IMR-90 (cell line): Measurements from ENCODE around the gene PNKP. TPM values are rescaled to one million over a fixed set of nuclear protein-coding genes. Genes with fewer than 3 reads are reported as not detected.

ENCODE experiments used
- ATAC-seq: fragments of 200-7000 bp; cut with Tn5 transposase; 2 replicates; pipeline ENCODE4 v1.9.1; 2020; ENCODE audit warnings: low read depth, mild to moderate bottlenecking, moderate library complexity
- BruUV-seq: library from RNA; stranded (reverse); fragments of 400-500 nt; replicated peaks from 2 replicates; lab custom pipeline; 2021; lab: Mats Ljungman, UMichigan
- CTCF ChIA-PET: fragments of 300-600 bp; formaldehyde crosslinking; extraction: SDS; loops from one replicate; lab custom pipeline; 2021; ENCODE audit warnings: antibody characterized with exemption; lab: Yijun Ruan, JAX
- POLR2A ChIA-PET: fragments of 300-600 bp; sonication (Branson Sonifier 250); formaldehyde crosslinking; loops from one replicate; lab custom pipeline; 2022; ENCODE audit warnings: antibody characterized with exemption; ENCODE audit not compliant: unreplicated experiment; lab: Charles Lee
- DNase-seq: peaks from one replicate; pipeline ENCODE4 v3.0.0; 2013
- H2AFZ ChIP-seq: replicated peaks from 2 replicates; pipeline ENCODE3; 2013; ENCODE audit warnings: low read length, mild to moderate bottlenecking; ENCODE audit not compliant: poor library complexity
- H2AK5ac ChIP-seq: 2 replicates; pipeline ENCODE4 v1.6.1; 2013; ENCODE audit warnings: low read depth, low read length, inconsistent platforms
- H2AK9ac ChIP-seq: replicated peaks from 2 replicates; pipeline ENCODE3; 2013; ENCODE audit warnings: mild to moderate bottlenecking, low read depth, low read length, moderate library complexity; ENCODE audit not compliant: poor library complexity
- H2BK120ac ChIP-seq: 2 replicates; pipeline ENCODE4 v1.6.1; 2013; ENCODE audit warnings: low read depth, low read length, inconsistent platforms
- H2BK15ac ChIP-seq: 3 replicates; pipeline ENCODE4 v1.6.1; 2013; ENCODE audit warnings: low read depth, low read length, inconsistent platforms
- H2BK20ac ChIP-seq: 2 replicates; pipeline ENCODE4 v1.6.1; 2013; ENCODE audit warnings: low read depth, mild to moderate bottlenecking, inconsistent platforms, low read length, moderate library complexity
- H2BK5ac ChIP-seq: 2 replicates; pipeline ENCODE4 v1.6.1; 2013; ENCODE audit warnings: mild to moderate bottlenecking, low read depth, low read length, inconsistent platforms; ENCODE audit not compliant: poor library complexity, severe bottlenecking
- H3K14ac ChIP-seq: replicated peaks from 2 replicates; pipeline ENCODE4 v1.6.1; 2013; ENCODE audit warnings: low read depth, low read length, inconsistent platforms
- H3K18ac ChIP-seq: 2 replicates; pipeline ENCODE4 v1.6.1; 2013; ENCODE audit warnings: low read depth, low read length, control low read depth
- H3K23ac ChIP-seq: 2 replicates; pipeline ENCODE4 v1.6.1; 2013; ENCODE audit warnings: low read depth, low read length, inconsistent platforms
- H3K27ac ChIP-seq: 2 replicates; pipeline ENCODE4 v1.5.1; 2013; ENCODE audit warnings: mild to moderate bottlenecking, control low read depth, low read length; ENCODE audit not compliant: insufficient read depth
- H3K27me3 ChIP-seq: 2 replicates; pipeline ENCODE4 v1.6.1; 2013; ENCODE audit warnings: low read length; ENCODE audit not compliant: control insufficient read depth, insufficient read depth
- H3K36me3 ChIP-seq: 2 replicates; pipeline ENCODE4 v1.6.1; 2013; ENCODE audit warnings: low read length, mixed read lengths; ENCODE audit not compliant: control insufficient read depth, insufficient read depth
- H3K4ac ChIP-seq: 2 replicates; pipeline ENCODE4 v1.6.1; 2013; ENCODE audit warnings: low read depth, low read length, inconsistent platforms
- H3K4me1 ChIP-seq: 2 replicates; pipeline ENCODE4 v1.6.1; 2013; ENCODE audit warnings: low read length, mixed read lengths; ENCODE audit not compliant: control insufficient read depth, insufficient read depth
- H3K4me2 ChIP-seq: 2 replicates; pipeline ENCODE4 v1.6.1; 2013; ENCODE audit warnings: low read depth, mild to moderate bottlenecking, control low read depth, low read length, moderate library complexity
- H3K4me3 ChIP-seq: 2 replicates; pipeline ENCODE4 v1.5.1; 2013; ENCODE audit warnings: low read depth, mild to moderate bottlenecking, control low read depth, low read length, moderate library complexity; ENCODE audit not compliant: insufficient read depth
- H3K56ac ChIP-seq: 2 replicates; pipeline ENCODE4 v1.6.1; 2013; ENCODE audit warnings: low read length, inconsistent platforms; ENCODE audit not compliant: insufficient read depth; ENCODE audit errors: extremely low read depth
- H3K79me1 ChIP-seq, 2 experiments: 2 replicates each; pipeline ENCODE4 v1.6.1; 2013; ENCODE audit warnings: low read length in 2 of 2, inconsistent platforms in 1 of 2, low read depth in 1 of 2
- H3K9ac ChIP-seq: 2 replicates; pipeline ENCODE4 v1.6.1; 2013; ENCODE audit warnings: low read depth, low read length, control low read depth
- H3K9me1 ChIP-seq: 2 replicates; pipeline ENCODE4 v1.6.1; 2013; ENCODE audit warnings: low read length, inconsistent platforms; ENCODE audit not compliant: insufficient read depth
- H3K9me3 ChIP-seq: 2 replicates; pipeline ENCODE4 v1.6.1; 2013; ENCODE audit warnings: low read length; ENCODE audit not compliant: control insufficient read depth, insufficient read depth
- H4K20me1 ChIP-seq: 2 replicates; pipeline ENCODE4 v1.6.1; 2013; ENCODE audit warnings: low read length, inconsistent platforms; ENCODE audit not compliant: insufficient read depth
- H4K5ac ChIP-seq: 2 replicates; pipeline ENCODE4 v1.6.1; 2013; ENCODE audit warnings: mild to moderate bottlenecking, low read depth, low read length, control low read depth
- H4K8ac ChIP-seq, 2 experiments: 2 replicates each; pipeline ENCODE4 v1.6.1; 2013; ENCODE audit warnings: low read depth in 2 of 2, low read length in 2 of 2, control low read depth in 1 of 2, inconsistent platforms in 1 of 2
- H4K91ac ChIP-seq: 2 replicates; pipeline ENCODE4 v1.6.1; 2013; ENCODE audit warnings: low read depth, low read length, inconsistent platforms; ENCODE audit not compliant: insufficient read depth
- BHLHE40 ChIP-seq: fragments of 150-350 bp; IDR thresholded peaks from 2 replicates; pipeline ENCODE4 v1.6.1; 2016; ENCODE audit warnings: mild to moderate bottlenecking, low read depth, low read length
- CEBPB ChIP-seq: IDR thresholded peaks from 2 replicates; pipeline ENCODE4 v1.6.1; 2012; ENCODE audit warnings: low read depth, low read length, improper control_type of control experiment
- CHD1 ChIP-seq: IDR thresholded peaks from 2 replicates; pipeline ENCODE4 v1.6.1; 2012; ENCODE audit warnings: low read depth, low read length, improper control_type of control experiment
- ELK1 ChIP-seq: fragments of 150-350 bp; IDR thresholded peaks from 2 replicates; pipeline ENCODE4 v1.6.1; 2016; ENCODE audit warnings: low read depth, mild to moderate bottlenecking, low read length, moderate library complexity, borderline replicate concordance
- MAFK ChIP-seq: IDR thresholded peaks from 2 replicates; pipeline ENCODE4 v1.6.1; 2012; ENCODE audit warnings: low read depth, low read length, improper control_type of control experiment
- MAZ ChIP-seq: IDR thresholded peaks from 2 replicates; pipeline ENCODE4 v1.6.1; 2012; ENCODE audit warnings: low read depth, mild to moderate bottlenecking, low read length, improper control_type of control experiment, moderate library complexity, borderline replicate concordance
- NFE2L2 ChIP-seq: fragments of 150-350 bp; IDR thresholded peaks from 2 replicates; pipeline ENCODE4 v1.6.1; 2016; ENCODE audit warnings: low read depth, mild to moderate bottlenecking, low read length
- POLR2A ChIP-seq: IDR thresholded peaks from 2 replicates; pipeline ENCODE4 v1.6.1; 2012; ENCODE audit warnings: mild to moderate bottlenecking, low read depth, low read length
- RAD21 ChIP-seq: IDR thresholded peaks from 2 replicates; pipeline ENCODE4 v1.6.1; 2012; ENCODE audit warnings: low read length, improper control_type of control experiment
- SMC3 ChIP-seq: fragments of 150-350 bp; IDR thresholded peaks from 2 replicates; pipeline ENCODE4 v1.6.1; 2016; ENCODE audit warnings: low read depth, mild to moderate bottlenecking, antibody characterized with exemption, low read length, moderate library complexity
- WGBS, 2 experiments: methylation state at CpG; one replicate each; pipeline versions ENCODE4 v1.1.5 to v1.1.7; 2013; ENCODE audit warnings: missing lambda C conversion rate in 2 of 2; ENCODE audit not compliant: insufficient read length in 1 of 2; ENCODE audit errors: extremely low coverage in 2 of 2; 5-methylcytosine and 5-hydroxymethylcytosine counted together
- dilution Hi-C: fragments of 300-500 bp; cut with HindIII; formaldehyde crosslinking; loops from one replicate; pipeline ENCODE4 v1.14.3; 2018; ENCODE audit warnings: low sequenced_read_pairs; ENCODE audit not compliant: unreplicated experiment
- in situ Hi-C: fragments of 300-500 bp; cut with MboI; formaldehyde crosslinking; loops from 3 replicates; pipeline ENCODE4 v1.14.3; 2019; ENCODE audit warnings: low sequenced_read_pairs, inconsistent platforms, mixed read lengths
- intact Hi-C: fragments of 100-400 bp; cut with micrococcal nuclease; formaldehyde crosslinking; loops from 2 replicates; pipeline ENCODE4 v1.10.0; 2022
- polyA plus RNA-seq, 3 experiments: library from polyadenylated mRNA; depleted of rRNA; stranded (reverse); fragments of >200 nt; gene quantifications; 2 replicates each; pipeline ENCODE4 v1.2.3, GENCODE V29; 2012; ENCODE audit warnings: low replicate concordance in 1 of 3
- total RNA-seq: library from RNA; depleted of rRNA; stranded (reverse); fragments of >200 nt; gene quantifications from 2 replicates; pipeline ENCODE4 v1.2.3, GENCODE V29; 2012

The PNKP gene
- total and polyA plus RNA-seq, 2 of the 4 experiments (the other 2 are of a cell fraction), result 14.2 to 25.0 TPM

GRCh38 chr19:49840736-49841249, 26.6 kb downstream of the PNKP start:
- DNase-seq (no peak), ATAC-seq (no peak)
- no peak for TF ChIP-seq CEBPB
- TF ChIP-seq BHLHE40, result no peak
- no peak for TF ChIP-seq ELK1
- TF ChIP-seq MAZ, result no peak
- no peak for TF ChIP-seq RAD21
- TF ChIP-seq SMC3, result no peak
- no peak for TF ChIP-seq MAFK
- no peak for TF ChIP-seq CHD1
- TF ChIP-seq POLR2A, result no peak
- TF ChIP-seq NFE2L2, result no peak
- Histone ChIP-seq H3K27me3 (no peaks in the 10 kb centered on the region), H2BK120ac (no peak overlapping the region), H4K91ac (no peak overlapping the region), H2BK15ac (no peak overlapping the region), H2AFZ (no peak overlapping the region), H2BK5ac (no peak overlapping the region), H3K4me1 (no peaks in the 10 kb centered on the region), H2AK9ac (no peak overlapping the region), H3K14ac (no peak overlapping the region), H3K18ac (no peak overlapping the region), H3K23ac (no peak overlapping the region), H3K56ac (no peak overlapping the region), H3K4me2 (no peak overlapping the region), H4K8ac (no peak overlapping the region), H3K4ac (no peak overlapping the region), H3K27ac (no peak overlapping the region), H3K4me3 (no peak overlapping the region), H3K9me1 (peaks cover 9% of the 10 kb centered on the region; the same call in 1 of the 2 replicates), H3K79me1 (peaks cover 0 to 29% of the 10 kb centered on the region in 2 experiments; a peak in 2 of 4 replicates), H3K9me3 (no peaks in the 10 kb centered on the region), H4K5ac (no peak overlapping the region), H2BK20ac (no peak overlapping the region), H3K36me3 (peaks cover 43% of the 10 kb centered on the region), H4K20me1 (no peaks in the 10 kb centered on the region; the same call in 1 of the 2 replicates), H2AK5ac (no peak overlapping the region), H3K9ac (no peak overlapping the region)
- dilution Hi-C loops, result no loop called here
- intact Hi-C loops, result no loop called here
- in situ Hi-C loops, result no loop called here
- ChIA-PET CTCF (no interaction called here), POLR2A (no interaction called here)
- BruUV-seq, result no TSS peak
- 82% methylated on average over 10 of the region's 17 CpGs; no CpG with 5 or more reads in 1 of the 2 experiments for WGBS, 2 experiments
